MM.1S (cell line): ENCODE data around the gene IDH3A.

Source experiments
- CTCF ChIP-seq: fragments of 300-600 bp; sonication (generic); IDR thresholded peaks from 2 replicates; pipeline ENCODE4 v1.5.1; 2016; ENCODE audit warnings: antibody characterized with exemption, low read length, mixed read lengths
- EZH2phosphoT487 ChIP-seq: fragments of 300-600 bp; sonication (generic); IDR thresholded peaks from 2 replicates; pipeline ENCODE4 v1.6.1; 2018; ENCODE audit warnings: antibody characterized with exemption, low read length

GRCh38 chr15:78154955-78155354 is 5.8 kb downstream of the IDH3A start:
- TF ChIP-seq CTCF (no peak), EZH2phosphoT487 (no peak)
